K562 (cell line): ENCODE data around the gene MET. TPM values are rescaled to one million over a fixed set of nuclear protein-coding genes. Genes with fewer than 3 reads are reported as not detected.

Experiments used
- CBX1 ChIP-seq: sonication (generic); IDR thresholded peaks from 2 replicates; pipeline ENCODE4 v1.6.1; 2016; ENCODE audit warnings: antibody characterized with exemption, low read depth, mild to moderate bottlenecking
- CCNT2 ChIP-seq: IDR thresholded peaks from 2 replicates; pipeline ENCODE4 v1.6.1; 2011; ENCODE audit warnings: borderline replicate concordance, low read depth, mild to moderate bottlenecking, moderate library complexity, mixed read lengths, low read length; ENCODE audit not compliant: insufficient read length; ENCODE audit errors: extremely low read depth
- CEBPG ChIP-seq, 3 experiments: fragments of 200-800 bp in 1 of 3; sonication (Bioruptor generic) in 1 of 3; sonication (generic) in 1 of 3; formaldehyde crosslinking in 1 of 3; IDR thresholded peaks in 2 of 3; conservative IDR thresholded peaks in 1 of 3; 2 replicates each; pipeline versions ENCODE4 v1.6.1 to v1.8.0; 2016 to 2022; ENCODE audit warnings: missing compliant biosample characterization in 2 of 3, missing genetic modification characterization in 2 of 3, mild to moderate bottlenecking in 1 of 3, missing genetic modification reagents in 1 of 3
- CHD2 ChIP-seq: IDR thresholded peaks from 2 replicates; pipeline ENCODE4 v1.6.1; 2011; ENCODE audit warnings: low read depth, low read length
- E2F3 ChIP-seq: fragments of 250-450 bp; sonication (Bioruptor Pico); IDR thresholded peaks from 2 replicates; pipeline ENCODE4 v1.4.0; 2020; ENCODE audit warnings: mild to moderate bottlenecking
- GATAD2B ChIP-seq: fragments of 450-650 bp; IDR thresholded peaks from 2 replicates; pipeline ENCODE4 v1.6.1; 2017; ENCODE audit warnings: mild to moderate bottlenecking, borderline replicate concordance
- PHF20 ChIP-seq: fragments of 450-650 bp; IDR thresholded peaks from 2 replicates; pipeline ENCODE4 v1.6.1; 2018; ENCODE audit not compliant: partially characterized antibody
- ZNF134 ChIP-seq: fragments of 250-450 bp; sonication (Bioruptor Pico); conservative IDR thresholded peaks from 2 replicates; pipeline ENCODE4 v1.4.0; 2020
- ZNF583 ChIP-seq: fragments of 250-450 bp; sonication (Bioruptor Pico); IDR thresholded peaks from 2 replicates; pipeline ENCODE4 v1.4.0; 2020
- ZNF584 ChIP-seq: fragments of 200-800 bp; sonication (Bioruptor generic); IDR thresholded peaks from 2 replicates; pipeline ENCODE4 v1.6.1; 2016; ENCODE audit warnings: low read depth, mild to moderate bottlenecking, missing genetic modification characterization, missing compliant biosample characterization
- ZNF644 ChIP-seq: fragments of 200-800 bp; sonication (Bioruptor generic); IDR thresholded peaks from 2 replicates; pipeline ENCODE4 v1.6.1; 2016; ENCODE audit warnings: low read depth, missing genetic modification characterization, missing compliant biosample characterization
- ZNF668 ChIP-seq: fragments of 250-450 bp; sonication (Bioruptor Pico); IDR thresholded peaks from 2 replicates; pipeline ENCODE4 v1.8.0; 2022; ENCODE audit warnings: mild to moderate bottlenecking, inconsistent platforms
- ZNF76 ChIP-seq: fragments of 250-450 bp; sonication (Bioruptor Pico); IDR thresholded peaks from 2 replicates; pipeline ENCODE4 v1.4.0; 2020; ENCODE audit warnings: mild to moderate bottlenecking, moderate library complexity, borderline replicate concordance
- polyA plus RNA-seq, 8 experiments: library from polyadenylated mRNA; depleted of rRNA in 4 of 8; stranded (reverse) in 5 of 8; unstranded in 3 of 8; fragments of >200 nt; fragmentation: Nextera tagmentation in 2 of 8; fragmentation: Illumina TruSeq in 1 of 8; extraction: Ambion mirVana in 2 of 8; extraction: Trizol in 1 of 8; gene quantifications; 2 replicates each; pipeline versions ENCODE4 v1.2.1 to v1.2.3, GENCODE V29; 2011 to 2014; ENCODE audit warnings: inconsistent platforms in 1 of 8, missing spikeins in 1 of 8
- total RNA-seq, 7 experiments: library from RNA; depleted of rRNA in 6 of 7; stranded (reverse); fragments of >200 nt in 6 of 7; fragmentation: Illumina TruSeq in 2 of 7; extraction: Trizol in 2 of 7; gene quantifications; 2 replicates each; pipeline versions ENCODE4 v1.2.1 to v1.2.3, GENCODE V29; 2011 to 2021; ENCODE audit warnings: low replicate concordance in 1 of 7
- TF ChIP-seq, protein P1 (sequence below): fragments of 250-450 bp; sonication (Bioruptor Pico); IDR thresholded peaks from 2 replicates; pipeline ENCODE4 v1.8.0; 2022; ENCODE audit warnings: inconsistent platforms
- TF ChIP-seq, protein P2 (sequence below): fragments of 250-450 bp; sonication (Bioruptor Pico); IDR thresholded peaks from 2 replicates; pipeline ENCODE4 v1.6.1; 2021; ENCODE audit warnings: mild to moderate bottlenecking
- TF ChIP-seq, protein P3 (sequence below): fragments of 200-800 bp; sonication (Bioruptor generic); IDR thresholded peaks from 2 replicates; pipeline ENCODE4 v1.6.1; 2017; ENCODE audit warnings: missing genetic modification characterization, missing compliant biosample characterization
- TF ChIP-seq, protein P4 (sequence below): fragments of 450-650 bp; IDR thresholded peaks from 2 replicates; pipeline ENCODE4 v1.6.1; 2018; ENCODE audit warnings: mild to moderate bottlenecking, low read depth; ENCODE audit not compliant: partially characterized antibody
- TF ChIP-seq, protein P5 (sequence below): fragments of 250-450 bp; sonication (Bioruptor Pico); IDR thresholded peaks from 2 replicates; pipeline ENCODE4 v1.9.0; 2021; ENCODE audit warnings: mild to moderate bottlenecking
- TF ChIP-seq, protein P6 (sequence below): fragments of 450-650 bp; formaldehyde crosslinking; IDR thresholded peaks from 2 replicates; pipeline ENCODE4 v1.4.0; 2020; ENCODE audit warnings: mild to moderate bottlenecking, moderate library complexity

MET gene
- total and polyA plus RNA-seq, 9 of the 15 experiments (the other 6 are each of a cell fraction or from before 2014, with no cell fraction given): 0.84 to 2.4 (median 1.1) TPM

DNA sequence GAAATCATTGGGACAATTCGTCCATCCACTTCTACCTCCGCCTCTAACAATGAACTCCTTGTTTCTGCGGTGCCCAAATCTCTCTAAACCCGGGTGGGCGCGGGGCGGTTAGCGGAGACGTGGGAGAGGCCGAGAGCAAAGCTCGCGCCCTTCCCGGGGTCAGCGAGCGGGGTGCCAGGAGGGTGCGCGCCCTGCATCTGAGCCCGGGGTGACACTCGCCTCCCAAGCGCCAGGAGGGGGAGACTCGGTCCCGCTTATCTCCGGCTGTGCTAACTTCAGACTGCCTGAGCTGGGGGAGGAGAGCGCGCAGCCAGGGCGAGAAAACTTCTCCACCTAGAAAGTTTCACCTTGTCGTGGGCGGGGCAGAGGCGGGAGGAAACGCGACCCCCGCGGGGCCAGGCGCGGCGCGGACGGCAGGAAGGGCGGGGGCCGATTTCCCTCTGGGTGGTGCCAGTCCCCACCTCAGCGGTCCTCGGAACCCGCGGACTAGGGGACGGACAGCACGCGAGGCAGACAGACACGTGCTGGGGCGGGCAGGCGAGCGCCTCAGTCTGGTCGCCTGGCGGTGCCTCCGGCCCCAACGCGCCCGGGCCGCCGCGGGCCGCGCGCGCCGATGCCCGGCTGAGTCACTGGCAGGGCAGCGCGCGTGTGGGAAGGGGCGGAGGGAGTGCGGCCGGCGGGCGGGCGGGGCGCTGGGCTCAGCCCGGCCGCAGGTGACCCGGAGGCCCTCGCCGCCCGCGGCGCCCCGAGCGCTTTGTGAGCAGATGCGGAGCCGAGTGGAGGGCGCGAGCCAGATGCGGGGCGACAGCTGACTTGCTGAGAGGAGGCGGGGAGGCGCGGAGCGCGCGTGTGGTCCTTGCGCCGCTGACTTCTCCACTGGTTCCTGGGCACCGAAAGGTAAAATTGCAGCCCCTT, at the start of gene MET (continued):
- TF ChIP-seq CCNT2 (peak; percentile 10), CBX1 (no peak), ZNF584 (no peak), ZNF134 (no peak), ZNF668 (CRISPR knock-in tag) (no peak), E2F3 (CRISPR knock-in tag) (no peak), PHF20 (no peak), ZNF644 (tag) (no peak), GATAD2B (no peak), CEBPG (CRISPR knock-in tag; IDR thresholded peaks at IDR 0.05) (no peak), CEBPG (tag; conservative IDR thresholded peaks at IDR 0.05 in 1 of 2, IDR thresholded peaks at IDR 0.05 in 1 of 2) (no peak), CHD2 (no peak), ZNF583 (CRISPR knock-in tag) (no peak), ZNF76 (CRISPR knock-in tag) (no peak)
- TF ChIP-seq, protein P1, sequence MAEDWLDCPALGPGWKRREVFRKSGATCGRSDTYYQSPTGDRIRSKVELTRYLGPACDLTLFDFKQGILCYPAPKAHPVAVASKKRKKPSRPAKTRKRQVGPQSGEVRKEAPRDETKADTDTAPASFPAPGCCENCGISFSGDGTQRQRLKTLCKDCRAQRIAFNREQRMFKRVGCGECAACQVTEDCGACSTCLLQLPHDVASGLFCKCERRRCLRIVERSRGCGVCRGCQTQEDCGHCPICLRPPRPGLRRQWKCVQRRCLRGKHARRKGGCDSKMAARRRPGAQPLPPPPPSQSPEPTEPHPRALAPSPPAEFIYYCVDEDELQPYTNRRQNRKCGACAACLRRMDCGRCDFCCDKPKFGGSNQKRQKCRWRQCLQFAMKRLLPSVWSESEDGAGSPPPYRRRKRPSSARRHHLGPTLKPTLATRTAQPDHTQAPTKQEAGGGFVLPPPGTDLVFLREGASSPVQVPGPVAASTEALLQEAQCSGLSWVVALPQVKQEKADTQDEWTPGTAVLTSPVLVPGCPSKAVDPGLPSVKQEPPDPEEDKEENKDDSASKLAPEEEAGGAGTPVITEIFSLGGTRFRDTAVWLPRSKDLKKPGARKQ (CRISPR knock-in tag): no peak
- TF ChIP-seq, protein P2, sequence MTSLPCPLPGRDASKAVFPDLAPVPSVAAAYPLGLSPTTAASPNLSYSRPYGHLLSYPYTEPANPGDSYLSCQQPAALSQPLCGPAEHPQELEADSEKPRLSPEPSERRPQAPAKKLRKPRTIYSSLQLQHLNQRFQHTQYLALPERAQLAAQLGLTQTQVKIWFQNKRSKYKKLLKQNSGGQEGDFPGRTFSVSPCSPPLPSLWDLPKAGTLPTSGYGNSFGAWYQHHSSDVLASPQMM: no peak
- TF ChIP-seq, protein P3, sequence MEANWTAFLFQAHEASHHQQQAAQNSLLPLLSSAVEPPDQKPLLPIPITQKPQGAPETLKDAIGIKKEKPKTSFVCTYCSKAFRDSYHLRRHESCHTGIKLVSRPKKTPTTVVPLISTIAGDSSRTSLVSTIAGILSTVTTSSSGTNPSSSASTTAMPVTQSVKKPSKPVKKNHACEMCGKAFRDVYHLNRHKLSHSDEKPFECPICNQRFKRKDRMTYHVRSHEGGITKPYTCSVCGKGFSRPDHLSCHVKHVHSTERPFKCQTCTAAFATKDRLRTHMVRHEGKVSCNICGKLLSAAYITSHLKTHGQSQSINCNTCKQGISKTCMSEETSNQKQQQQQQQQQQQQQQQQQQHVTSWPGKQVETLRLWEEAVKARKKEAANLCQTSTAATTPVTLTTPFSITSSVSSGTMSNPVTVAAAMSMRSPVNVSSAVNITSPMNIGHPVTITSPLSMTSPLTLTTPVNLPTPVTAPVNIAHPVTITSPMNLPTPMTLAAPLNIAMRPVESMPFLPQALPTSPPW (CRISPR knock-in tag): no peak
- TF ChIP-seq, protein P4, sequence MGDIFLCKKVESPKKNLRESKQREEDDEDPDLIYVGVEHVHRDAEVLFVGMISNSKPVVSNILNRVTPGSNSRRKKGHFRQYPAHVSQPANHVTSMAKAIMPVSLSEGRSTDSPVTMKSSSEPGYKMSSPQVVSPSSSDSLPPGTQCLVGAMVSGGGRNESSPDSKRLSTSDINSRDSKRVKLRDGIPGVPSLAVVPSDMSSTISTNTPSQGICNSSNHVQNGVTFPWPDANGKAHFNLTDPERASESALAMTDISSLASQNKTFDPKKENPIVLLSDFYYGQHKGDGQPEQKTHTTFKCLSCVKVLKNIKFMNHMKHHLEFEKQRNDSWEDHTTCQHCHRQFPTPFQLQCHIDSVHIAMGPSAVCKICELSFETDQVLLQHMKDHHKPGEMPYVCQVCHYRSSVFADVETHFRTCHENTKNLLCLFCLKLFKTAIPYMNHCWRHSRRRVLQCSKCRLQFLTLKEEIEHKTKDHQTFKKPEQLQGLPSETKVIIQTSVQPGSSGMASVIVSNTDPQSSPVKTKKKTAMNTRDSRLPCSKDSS: no peak
- TF ChIP-seq, protein P5, sequence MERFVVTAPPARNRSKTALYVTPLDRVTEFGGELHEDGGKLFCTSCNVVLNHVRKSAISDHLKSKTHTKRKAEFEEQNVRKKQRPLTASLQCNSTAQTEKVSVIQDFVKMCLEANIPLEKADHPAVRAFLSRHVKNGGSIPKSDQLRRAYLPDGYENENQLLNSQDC (CRISPR knock-in tag): no peak
- TF ChIP-seq, protein P6, sequence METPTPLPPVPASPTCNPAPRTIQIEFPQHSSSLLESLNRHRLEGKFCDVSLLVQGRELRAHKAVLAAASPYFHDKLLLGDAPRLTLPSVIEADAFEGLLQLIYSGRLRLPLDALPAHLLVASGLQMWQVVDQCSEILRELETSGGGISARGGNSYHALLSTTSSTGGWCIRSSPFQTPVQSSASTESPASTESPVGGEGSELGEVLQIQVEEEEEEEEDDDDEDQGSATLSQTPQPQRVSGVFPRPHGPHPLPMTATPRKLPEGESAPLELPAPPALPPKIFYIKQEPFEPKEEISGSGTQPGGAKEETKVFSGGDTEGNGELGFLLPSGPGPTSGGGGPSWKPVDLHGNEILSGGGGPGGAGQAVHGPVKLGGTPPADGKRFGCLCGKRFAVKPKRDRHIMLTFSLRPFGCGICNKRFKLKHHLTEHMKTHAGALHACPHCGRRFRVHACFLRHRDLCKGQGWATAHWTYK (CRISPR knock-in tag): no peak
